Endometrial microvascular endothelial cells (primary cell): ENCODE data around the gene ARHGAP24. TPM values are rescaled to one million over a fixed set of nuclear protein-coding genes. Genes with fewer than 3 reads are reported as not detected.

Source experiments
- in situ Hi-C: cut with HindIII; loops from 2 replicates; pipeline ENCODE4 v1.10.0; 2017; ENCODE audit warnings: low sequenced_read_pairs, low pct_unique_long_range_greater_than_20kb; ENCODE audit errors: inconsistent ontology term
- total RNA-seq: library from RNA; depleted of rRNA; stranded (reverse); fragments of >200 nt; gene quantifications from one replicate; pipeline ENCODE4 v1.2.3, GENCODE V29; 2015; ENCODE audit errors: inconsistent ontology term

The ARHGAP24 gene
- total RNA-seq, 1 donor from 2014 or later = 93.0 TPM

DNA sequence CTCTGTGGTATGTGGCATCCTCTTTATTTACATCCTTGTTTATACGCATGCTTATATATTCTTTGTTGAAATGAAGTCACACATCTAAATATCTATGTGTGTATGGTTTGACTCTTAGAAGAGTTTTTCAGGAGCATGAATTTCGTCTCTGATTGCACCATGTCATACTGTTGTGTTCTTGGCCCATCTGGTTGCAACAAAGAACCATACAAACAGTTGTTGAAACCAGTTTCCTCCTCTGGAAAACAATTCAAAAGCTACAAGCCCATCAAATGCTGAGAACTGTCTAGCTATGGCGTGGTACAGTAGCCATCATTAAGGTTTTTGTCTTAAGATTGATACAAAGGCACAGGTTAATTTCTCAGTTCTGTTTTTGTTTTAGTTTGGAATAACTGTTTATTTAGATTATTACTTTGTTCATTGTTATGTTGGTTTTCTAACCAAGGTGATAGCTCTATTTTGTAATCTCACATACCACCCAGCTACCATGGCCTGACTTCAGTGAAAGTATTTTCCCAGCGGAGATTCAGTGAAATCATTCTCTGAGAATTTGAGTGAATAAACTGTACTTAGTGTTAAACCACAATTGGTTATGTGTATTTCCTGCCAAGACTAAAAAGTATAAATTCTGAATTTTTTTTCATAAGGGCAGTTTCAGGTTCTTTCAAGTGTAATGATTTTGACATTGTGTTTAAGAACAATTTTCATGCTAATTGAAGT lies 91.0 kb downstream of the ARHGAP24 start:
- in situ Hi-C loops = no loop called here

DNA sequence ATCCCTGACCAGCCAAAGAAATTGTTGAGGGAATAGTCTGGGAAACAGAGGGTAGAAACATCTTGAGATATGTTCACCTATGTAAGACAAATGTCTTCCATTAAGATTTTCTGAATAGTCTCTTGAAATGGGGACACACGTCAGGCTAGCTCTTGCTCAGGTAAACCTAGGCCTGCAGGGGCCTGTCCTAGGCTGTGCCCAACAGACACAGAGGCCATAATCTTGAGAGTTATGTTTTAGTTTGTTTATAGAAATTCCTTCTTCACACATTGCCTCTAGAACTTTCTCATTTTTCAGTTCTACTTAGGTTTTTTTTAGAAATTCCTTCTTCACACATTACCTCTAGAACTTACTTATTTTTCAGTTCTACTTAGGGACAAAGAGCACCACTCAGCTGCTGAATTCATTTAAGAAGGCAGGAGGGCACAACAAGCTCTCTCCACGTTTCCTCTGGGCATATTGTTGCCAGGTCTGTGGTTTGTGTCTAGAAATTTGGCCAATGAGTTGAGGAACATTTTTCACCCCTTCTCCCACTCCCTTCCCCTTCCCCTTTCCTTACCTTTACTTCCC lies 94.9 kb downstream of the ARHGAP24 start:
- in situ Hi-C loops = no loop called here

DNA sequence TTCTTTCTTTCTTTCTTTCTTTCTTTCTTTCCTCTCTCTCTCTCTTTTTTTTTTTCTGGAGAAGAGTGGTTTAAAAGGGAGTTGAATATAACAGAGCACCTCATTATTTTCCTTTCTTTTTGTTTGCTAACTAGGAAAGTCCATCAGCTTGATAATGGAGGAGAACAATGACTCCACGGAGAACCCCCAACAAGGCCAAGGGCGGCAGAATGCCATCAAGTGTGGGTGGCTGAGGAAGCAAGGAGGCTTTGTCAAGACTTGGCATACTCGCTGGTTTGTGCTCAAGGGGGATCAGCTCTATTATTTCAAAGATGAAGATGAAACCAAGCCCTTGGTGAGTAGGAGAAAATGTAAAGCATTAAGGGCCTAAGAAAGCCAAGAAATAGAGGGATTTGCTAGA lies 95.4 kb downstream of the ARHGAP24 start:
- in situ Hi-C loops = no loop called here

DNA sequence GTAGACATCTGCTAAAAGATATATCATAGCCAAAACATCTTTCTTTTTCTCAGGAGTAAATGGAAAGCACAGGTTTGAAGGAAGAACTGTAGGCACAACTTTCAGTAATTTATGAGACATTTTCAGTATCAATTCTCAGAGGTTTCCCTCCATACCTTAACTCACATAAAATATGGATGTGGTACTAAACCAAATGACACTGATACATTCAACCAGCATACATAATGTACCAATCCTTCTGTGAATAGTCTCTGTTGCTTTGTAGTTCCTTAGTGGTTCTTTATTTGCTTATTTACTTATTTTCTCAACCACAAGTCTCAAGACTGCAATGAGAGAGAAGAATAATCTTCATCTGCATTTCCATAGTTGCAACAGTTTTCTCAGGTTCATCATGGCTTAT lies 96.1 kb downstream of the ARHGAP24 start:
- in situ Hi-C loops = no loop called here

DNA sequence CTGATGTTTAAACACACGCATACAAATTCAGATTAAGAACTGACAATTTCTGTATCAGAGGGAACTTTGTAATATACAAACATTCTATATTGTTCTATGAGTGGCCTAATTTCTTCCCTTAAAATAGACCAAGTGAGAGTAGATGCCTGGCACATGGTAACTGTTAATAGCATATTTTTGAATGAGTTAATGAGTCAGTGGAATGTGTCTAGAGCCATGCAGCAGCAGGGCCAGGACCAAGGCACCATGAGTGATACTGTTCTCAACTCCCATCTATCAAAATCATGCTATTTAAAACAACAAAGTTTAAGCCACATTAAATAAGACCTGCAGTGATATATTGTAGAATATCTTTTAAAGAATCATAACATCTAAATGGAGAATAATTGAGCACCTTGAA lies 98.3 kb downstream of the ARHGAP24 start:
- in situ Hi-C loops = no loop called here

DNA sequence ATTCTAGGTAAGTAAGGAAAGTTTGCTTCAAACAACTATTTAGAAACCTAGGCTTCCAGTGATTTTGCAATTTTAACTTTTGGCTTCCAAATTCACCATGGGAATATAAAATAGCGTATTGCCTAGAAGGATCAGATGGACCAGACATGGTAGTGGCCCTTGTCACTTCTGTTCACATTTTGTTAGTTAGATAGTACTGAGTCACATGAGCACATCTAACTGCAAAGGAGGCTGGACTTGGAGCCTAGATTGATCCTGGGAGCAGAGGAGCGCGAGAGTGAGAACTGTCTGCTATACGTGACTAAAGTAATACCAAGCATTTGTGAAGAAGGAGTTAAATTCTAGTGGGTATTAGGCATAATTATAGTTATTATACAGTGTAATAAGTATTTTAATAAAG lies 102.4 kb downstream of the ARHGAP24 start:
- in situ Hi-C loops = no loop called here

DNA sequence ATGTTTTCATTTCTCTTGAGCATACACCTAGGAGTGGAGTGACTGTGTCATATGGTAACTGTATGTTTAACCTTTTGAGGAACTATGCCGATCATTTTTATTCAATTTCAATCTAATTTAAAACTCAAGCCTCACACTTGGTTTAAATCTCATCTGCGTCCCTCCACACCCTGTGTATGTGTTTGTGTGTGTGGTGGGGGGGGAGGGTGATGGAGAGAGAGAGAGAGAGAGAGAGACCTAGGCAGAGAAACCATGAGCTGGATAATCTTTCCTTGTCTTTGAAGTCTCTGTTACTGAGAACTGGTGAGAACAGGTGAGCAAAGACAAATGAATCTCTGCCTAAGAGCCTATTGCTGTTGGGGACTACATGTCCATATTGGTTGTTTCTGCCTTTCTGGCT lies 105.0 kb downstream of the ARHGAP24 start:
- in situ Hi-C loops = no loop called here

DNA sequence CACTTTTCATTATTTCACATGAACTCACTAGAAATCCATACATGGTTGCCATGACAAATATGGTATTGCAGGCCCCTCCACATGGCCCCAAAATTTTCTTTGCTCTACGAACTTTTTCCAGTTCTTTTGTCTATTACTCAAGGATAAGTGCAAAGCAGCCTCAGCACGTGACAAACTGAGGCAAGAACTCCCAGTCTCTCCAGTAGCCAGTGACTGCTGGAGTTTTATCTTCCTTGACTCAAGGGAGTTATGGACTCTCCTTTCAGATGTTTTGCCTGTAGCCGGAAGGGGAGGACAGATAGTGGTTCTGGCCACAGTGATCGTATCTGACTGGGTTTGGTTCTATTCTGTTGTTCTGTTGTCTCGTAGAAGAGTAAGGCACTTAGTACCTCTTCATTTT lies 105.5 kb downstream of the ARHGAP24 start:
- in situ Hi-C loops = no loop called here

DNA sequence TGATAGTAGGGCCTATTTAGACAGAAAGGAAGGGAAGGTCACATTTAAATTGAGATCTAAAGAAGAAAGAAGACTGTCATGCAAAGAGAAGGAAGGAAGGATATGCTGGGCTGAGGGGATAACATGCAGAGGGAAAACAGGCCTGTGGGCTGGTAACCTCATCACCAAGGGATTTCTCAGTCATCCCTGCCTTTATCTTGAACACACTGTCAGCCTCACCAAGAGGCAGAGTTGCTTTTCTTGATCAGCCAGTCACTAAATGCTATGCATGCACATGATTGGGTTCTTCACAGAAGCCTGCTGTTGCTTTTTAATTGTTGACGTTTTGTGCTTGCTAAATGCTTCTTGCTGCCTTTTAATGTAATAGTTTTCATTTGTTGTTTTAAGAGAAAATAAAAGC lies 113.0 kb downstream of the ARHGAP24 start:
- in situ Hi-C loops = no loop called here

DNA sequence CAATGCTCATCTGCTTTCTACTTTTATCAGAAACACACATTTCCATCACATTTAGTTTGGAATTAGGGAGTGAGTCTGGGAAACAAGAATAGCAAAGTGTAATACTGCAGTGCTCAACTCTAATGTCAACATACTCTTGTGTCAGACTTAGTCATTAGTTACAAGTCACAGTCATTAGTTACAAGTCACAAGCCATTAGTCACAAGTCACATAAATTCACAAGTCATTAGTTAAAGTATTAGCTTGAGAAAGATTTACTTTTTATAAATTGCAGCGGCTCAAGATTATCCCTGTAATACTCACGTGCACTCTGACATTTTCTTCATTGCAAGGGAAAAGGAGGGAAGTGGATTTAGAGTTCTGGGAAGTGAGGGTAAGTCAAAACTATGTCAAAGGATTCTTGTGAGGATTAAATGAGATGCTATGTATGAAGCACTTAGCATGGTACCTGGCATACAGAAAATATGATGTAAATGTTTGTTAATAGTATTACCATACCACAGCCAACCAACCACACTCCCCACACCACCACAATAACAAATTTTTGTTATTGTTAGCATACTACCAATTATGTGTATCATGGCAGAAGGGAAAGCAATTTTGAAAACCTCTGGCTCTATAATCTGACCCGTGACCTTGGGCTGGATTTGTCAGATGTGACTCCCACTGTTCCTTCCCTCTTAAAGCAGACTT lies 116.6 kb downstream of the ARHGAP24 start:
- in situ Hi-C loops = no loop called here

DNA sequence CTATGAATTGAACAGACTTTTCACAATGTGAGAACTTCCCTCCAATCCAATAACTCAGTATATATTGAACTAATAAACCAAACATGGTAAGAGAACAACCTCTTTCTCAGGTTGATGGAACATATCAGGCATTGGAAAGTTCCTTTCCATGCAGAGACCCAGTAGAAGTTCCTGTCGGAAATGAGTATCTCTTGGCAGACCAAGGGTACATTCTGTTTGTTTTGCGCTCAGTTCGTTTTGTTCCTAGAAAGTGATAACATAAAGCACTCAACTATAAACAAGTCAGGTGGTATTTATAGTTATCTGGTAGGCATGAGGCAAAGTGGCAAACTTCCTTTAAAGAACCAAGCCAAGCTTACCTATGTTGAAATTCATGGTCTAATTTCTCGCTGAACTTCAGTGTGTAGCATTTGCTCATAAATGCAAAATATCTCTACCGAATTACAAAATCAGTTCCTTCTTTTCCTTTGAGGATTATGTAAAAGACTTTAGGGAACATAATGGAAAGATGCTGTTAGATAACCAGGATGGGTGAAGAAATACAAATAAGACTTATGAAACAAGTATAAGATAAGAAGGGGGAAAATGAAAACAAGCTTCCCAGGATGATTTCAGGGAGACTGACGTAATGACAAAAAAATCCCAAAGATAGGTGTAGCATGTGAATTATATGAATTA lies 120.3 kb downstream of the ARHGAP24 start:
- in situ Hi-C loops = no loop called here

DNA sequence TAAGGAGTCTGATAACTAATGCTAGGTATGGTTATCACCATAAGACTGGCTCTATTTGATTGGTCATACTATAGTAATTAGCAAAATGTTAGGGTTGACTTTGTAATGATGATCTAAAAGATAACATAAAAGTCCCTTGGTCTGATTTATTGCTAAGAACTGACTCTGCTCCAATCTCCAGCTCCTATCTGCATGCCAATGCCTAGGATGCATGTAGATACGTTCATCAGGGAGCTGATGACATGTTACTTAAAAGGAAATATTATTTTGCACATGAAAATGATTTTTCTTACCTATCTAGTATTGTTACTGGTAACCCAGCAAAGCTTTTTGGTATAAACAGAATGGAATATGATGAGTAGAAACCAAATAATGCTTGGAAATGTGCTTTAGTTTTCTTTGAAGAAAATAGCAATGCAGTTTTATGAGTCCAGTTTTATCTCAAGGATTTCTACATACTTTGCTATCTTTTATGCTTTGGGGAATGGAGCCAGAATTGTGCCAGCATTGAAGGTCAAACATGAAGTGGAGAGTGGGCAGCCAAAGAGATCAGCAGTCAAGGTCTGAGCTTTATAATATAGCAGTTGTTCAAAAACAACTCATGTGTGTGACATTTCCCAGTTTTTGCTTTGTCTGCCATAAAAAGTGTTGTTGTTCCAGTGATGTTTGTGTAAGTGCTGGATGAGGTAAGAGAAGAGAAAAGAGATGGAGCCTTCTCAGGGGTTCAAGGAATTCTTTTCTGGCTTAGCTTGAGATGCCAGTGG lies 121.0 kb downstream of the ARHGAP24 start:
- in situ Hi-C loops = no loop called here

DNA sequence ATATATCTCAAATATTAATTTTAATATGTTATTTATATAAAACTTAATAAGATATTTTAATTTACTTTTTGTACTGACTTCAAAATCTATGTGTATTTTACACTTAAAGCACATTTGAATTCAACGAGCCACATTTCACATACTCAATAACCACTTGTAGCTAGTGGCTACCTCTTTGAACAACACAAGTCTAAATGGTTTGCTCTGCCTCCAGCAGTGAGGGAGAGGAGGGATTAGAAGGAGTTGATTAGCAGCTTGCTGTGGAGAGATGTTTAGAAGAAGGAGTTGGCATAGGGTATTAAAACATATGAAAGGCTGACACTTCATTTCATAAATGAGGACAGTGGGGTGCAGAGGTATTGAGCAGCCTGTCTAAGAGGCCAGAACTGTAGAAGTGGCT lies 124.0 kb downstream of the ARHGAP24 start:
- in situ Hi-C loops = no loop called here

DNA sequence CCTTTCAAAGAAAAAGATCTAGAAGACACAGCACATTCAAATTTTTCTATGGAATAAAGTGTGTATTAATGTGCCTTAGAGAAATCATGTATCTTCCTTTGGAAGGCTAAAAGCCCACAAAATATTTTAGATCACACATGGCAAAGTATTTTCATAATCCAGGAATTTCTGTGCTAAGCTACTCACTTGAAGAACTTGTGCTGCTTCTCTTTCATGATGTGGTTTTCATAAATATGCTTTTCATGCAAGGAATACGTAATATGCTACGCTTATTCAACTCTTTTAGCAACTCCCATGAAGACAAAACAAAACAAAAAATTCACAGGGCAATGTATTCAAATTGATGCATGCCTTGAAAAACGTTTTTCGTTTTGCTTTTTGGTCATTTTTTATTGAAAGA lies 125.6 kb downstream of the ARHGAP24 start:
- in situ Hi-C loops = no loop called here

DNA sequence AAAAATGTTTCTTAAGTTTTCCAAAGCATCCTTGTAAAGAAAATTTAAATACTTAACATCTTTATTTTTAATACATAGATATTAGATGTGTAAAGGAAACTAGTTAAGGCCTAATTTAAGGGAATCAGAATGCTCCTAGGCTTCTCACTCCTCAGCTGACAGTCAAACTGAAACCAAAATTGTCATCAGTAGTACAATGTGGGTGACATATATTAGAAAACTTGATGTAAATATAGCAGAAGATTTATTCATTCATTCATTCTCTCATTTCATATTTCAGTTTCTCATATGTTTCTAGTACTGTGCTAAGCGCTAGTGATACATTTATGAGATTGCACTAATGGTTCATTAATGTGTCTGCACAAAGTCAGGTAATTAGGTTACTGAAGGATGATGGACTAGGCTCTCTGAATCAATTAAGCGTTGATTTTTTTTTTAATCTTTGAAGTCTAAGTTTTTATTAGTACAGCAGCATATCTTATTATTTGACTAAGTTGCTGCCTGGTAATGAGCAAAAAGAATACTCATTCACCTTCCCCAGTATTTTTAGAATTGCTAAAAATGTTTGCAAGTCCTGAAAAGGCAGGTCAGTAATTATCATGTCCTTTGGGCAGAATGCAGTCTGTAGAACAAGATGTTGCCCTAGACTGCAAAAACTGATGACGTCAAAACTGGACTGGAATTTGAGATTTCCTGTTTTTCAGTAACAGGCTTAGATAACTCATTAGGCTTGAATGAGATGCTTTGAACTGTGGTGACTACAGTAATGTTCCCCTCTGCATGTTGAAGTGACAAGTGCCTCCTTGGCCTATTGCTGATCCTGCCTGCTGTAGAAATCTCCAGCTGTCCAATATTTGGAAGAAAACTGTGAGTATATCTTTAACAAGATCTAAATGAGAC lies 128.7 kb downstream of the ARHGAP24 start:
- in situ Hi-C loops = no loop called here

DNA sequence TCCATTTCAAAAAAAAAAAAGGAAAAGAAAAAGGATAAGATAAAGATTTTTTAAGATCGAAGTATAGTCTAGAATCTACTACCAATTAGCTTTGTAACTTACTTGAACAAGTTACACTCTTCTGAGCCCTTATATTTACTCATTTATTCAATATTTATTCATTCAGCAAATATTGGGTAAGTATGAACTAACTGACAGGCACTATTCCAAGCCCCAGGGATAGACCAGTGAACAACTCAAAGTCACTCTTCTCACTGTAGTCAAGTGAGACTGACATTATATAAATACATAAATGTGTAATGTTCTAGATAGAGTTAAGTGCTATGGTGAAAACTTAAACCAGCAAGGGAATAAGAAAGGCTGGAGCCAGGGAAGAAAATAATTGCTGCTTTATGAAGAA lies 131.6 kb downstream of the ARHGAP24 start:
- in situ Hi-C loops = no loop called here

DNA sequence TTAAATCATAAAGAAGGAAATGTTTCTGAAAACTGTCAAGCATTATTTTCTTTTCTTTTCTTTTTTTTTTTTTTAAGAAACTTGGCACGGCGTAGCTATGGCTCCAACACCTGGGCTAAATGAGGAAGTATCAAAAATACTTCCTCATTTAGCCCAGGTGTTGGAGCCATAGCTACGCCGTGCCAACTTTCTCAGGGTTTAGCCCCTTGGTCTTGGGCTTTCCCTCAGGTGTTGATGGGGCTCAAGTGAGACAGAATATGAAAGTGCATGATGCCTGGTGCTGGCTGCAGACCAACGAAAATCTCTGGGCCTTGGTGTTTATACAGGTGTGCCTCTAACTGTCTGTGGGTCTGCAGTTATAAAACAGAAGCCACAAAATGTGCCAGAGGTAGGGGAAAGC lies 132.7 kb downstream of the ARHGAP24 start:
- in situ Hi-C loops = no loop called here

DNA sequence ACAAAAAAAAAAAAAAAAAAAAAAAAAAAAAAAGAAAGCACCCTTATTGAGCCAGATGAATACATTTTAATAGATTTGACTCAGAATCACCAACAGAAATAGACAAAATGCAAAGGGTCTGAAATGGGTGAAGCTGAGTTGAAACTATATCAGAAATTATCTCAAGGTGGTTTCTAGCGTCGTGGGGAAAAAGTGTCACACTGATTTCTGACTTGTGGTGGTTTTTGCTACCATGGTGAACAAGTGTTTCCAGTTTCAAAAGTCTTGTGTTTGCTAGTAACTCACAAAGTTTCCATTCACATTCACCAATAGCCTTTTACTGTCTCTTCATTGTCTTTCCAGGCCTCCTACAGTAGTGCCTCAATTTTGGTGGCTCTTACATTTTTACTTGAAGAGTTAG lies 135.5 kb downstream of the ARHGAP24 start:
- in situ Hi-C loops = no loop called here
